Measurements from ENCODE around the gene CHD2.

The CHD2 gene

DNA sequence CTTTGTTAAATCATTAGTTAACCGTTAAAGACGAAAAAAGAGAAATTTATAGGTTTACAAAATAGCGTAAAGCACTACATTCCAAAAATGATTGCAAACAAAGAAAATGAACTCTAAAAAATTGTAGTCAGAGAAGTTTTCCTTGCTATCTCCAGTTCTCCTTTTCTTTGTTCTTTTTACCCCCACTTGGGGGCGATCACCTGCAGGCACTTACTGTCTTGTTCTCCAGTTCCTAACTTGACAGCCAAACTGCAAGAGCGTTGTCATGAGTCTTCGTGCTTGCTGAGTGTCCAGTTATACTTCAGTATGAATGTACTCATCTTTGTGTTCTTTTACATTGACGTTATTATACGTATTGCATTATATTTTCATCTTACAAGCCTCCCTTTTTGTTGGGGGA is 54.5 kb downstream of the CHD2 start:
- in situ Hi-C loops (cut with MboI; ENCODE audit: low sequenced_read_pairs), result no loop called here

DNA sequence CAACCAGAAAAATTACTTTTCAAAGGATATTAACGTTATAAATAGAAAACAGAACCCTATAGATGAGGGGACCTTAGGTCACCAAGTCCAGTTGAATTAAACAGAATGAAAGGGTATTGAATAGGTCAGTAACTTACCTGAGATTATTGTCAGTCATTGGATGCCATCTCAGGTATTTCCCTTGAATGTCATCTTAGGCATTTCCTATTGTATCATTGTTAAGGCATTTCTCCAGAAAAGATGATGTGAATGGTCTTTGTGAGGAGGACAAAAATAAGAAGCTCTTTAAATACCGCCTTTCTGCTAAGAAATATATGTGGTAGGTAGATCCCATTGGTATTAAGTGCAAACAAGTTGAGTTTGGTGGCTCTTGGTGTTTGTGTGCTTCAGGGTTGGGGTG is 55.6 kb downstream of the CHD2 start:
- in situ Hi-C loops (cut with MboI; ENCODE audit: low sequenced_read_pairs), result no loop called here

DNA sequence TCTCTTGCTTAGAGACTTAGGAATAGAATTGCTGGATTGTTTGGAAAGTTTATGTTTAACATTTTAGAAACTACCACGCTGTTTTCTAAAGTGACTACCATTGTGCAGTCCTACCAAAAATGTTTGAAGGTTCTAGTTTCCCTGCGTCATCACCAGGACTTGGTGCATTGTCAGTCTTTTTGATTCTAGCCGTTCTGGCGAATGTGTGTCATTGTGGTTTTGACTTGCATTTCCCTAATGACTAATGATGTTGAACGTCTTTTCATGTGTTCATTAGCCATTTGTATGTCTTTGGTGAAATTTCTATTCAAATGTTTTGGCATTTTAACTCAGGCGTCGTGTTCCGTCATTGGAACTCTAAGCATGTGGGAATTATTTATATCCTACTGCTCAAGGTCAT is 58.0 kb downstream of the CHD2 start:
- in situ Hi-C loops (cut with MboI; ENCODE audit: low sequenced_read_pairs), result no loop called here

DNA sequence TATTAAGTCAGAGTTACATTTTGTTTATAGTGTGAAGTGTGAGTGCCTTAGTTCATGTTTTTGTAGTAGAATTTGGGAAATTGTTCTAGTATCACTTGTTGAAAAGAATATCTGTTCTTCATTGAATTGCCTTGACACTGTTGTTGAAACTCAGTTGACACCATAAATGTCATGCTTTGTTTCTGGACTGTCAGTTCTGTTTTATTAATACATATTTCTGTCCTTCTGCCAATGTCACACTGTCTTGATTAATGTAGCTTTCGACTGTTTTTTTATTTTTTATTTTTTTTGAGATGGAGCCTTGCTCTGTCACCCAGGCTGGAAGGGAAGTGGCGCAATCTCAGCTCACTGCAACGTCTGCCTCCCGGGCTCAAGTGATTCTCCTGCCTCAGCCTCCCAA is 59.1 kb downstream of the CHD2 start:
- in situ Hi-C loops (cut with MboI; ENCODE audit: low sequenced_read_pairs), result no loop called here

DNA sequence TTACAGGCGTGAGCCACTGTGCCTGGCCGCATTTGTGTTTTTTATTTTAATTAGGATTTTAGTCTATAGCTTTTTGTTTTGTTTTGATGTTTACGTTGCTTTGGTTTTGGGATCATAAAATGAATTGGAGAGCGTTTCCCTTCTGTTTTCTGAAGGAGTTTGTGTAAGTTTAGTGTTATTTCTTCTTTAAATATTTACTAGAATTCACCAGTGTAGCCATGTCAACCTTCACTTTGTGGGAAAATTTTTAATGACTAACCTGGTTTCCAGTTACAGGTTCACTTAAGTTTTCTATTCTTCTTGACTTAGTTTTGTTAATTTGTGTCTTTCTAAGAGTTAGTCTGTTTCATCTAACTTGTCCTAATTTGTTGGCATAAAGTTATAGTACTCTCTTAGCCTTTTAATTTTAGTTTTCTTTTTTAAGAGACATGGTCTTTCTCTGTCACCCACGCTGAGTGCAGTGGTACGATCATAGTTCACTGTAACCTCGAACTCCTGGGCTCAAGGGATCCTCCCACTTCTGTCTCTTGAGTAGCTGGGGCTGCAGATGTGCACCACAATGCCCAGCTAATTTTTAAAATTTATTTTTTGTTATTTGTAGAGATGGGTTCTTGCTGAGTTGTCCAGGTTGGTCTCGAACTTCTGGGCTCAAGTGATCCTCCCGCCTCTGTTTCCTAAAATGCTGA is 61.0 kb downstream of the CHD2 start:
- in situ Hi-C loops (cut with MboI; ENCODE audit: low sequenced_read_pairs), result no loop called here

DNA sequence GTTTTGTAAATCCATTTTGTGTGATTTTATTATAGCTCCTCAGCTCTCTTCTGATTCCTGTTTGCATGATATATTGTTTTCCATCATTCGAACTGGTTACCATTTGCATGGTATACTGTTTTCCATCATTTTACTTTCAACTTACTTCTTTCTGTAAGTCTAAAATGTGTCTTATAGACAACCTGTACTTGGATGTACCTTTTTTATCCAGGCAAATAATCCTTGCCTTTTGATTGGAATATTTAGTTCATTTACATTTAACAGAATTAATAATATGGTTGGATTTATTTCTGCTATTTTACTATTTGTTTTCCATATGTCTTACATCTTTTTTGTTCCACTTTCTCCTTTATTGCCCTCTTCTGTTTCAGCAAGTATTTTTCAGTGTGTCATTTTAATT is 62.8 kb downstream of the CHD2 start:
- in situ Hi-C loops (cut with MboI; ENCODE audit: low sequenced_read_pairs), result no loop called here

DNA sequence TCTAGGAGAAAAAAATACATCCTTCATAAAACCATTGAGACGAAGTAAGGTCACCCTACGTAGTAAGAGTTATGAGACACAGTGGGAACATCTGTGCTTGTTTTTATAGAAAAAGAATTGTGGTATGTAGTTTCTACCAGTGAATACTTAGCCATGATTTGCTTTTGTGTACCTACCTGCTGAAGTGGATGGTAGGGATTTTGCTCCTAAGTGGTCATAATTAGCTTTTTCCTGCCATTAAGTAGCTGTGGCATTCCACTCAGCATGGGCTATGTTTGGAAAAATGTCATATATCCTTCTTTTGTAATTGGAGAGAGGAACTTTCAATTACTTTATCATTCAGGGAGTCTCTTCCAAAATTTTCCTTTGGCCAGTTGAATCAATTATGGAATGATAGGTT is 63.7 kb downstream of the CHD2 start:
- in situ Hi-C loops (cut with MboI; ENCODE audit: low sequenced_read_pairs), result no loop called here

DNA sequence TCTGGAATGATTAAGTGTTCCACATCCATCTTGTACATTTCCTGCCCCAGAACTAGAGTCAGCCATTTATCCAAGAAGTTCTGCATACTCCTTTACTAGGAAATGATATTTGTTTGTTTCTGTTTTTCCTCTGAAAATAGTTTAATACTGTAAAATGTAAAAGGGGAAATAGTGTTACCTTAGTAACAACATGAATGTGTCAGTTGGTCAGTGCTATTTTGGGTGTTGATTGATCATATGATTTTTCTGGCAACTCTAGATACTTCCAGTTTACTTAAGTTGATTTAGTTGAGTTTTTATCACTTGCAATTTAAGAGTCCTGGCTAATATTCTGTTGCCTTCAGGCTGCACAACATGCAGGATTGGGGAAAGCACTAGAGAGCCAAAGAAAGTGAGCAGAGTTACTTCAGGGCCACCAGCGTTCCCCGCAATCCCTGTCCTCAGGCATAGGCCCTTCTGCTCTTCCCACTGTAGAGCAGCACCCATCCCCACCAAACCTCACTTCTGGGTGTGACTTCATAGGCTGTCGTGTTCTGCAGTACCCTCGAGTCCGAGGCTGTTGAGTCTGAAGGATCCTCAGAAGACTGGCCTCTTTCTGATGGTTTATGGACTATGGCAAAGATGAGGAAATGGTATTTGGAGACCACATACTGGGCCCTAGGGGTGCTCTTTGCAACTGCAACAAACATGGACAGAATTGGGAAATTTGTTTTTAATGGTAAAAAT is 69.0 kb downstream of the CHD2 start:
- in situ Hi-C loops (cut with MboI; ENCODE audit: low sequenced_read_pairs), result no loop called here

DNA sequence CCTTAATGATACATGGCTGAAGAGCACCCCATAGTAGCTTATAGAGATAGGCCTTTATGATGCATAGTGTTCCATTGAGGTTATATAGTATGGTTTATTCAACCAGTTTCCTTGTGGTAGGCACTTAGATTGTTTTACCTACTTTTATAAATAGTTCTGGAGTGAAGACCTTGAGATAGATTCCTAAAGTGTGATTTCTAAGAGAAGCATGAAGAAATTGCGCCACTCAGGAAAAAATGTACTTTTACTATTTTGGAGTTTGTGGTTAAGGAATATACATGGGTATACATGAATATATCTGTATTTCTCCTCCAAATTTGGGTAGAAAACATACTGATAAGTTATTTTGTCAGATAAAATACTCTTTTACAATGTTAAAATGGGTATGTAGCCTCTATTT is 70.5 kb downstream of the CHD2 start:
- in situ Hi-C loops (cut with MboI; ENCODE audit: low sequenced_read_pairs), result no loop called here

DNA sequence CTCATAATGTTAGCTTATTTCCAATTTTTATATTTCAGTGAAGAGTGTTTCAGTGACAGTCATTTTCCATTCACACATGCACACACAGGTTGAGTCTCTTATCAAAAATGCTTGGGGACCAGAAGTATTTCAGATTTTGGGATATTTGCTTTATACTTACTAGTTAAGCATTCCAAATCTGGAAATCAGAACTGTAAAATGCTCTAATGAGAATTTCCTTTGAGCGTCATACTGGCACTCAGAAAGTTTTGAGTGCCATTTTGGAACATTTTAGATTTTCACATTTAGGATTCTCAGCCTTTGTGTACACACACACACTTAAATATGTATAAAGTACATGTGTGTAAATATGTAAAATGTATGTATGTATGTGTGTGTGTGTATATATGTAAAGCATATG is 71.0 kb downstream of the CHD2 start:
- in situ Hi-C loops (cut with MboI; ENCODE audit: low sequenced_read_pairs), result no loop called here

DNA sequence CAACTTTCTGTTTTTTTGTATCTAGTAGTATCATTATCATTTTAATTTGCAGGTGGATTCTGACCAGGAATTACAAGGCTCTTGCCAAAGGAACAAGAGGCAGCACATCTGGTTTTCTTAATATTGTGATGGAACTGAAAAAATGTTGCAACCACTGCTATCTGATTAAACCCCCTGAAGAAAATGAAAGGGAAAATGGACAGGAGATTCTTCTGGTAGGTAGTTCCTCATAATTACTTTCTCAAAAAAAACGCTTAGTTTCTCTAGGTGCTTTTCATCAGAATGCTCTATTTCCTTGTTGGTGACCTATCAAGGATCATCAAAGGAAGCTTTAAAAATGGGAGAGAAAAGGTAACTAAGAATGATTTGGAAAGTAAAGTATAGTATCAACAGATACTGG is 71.6 kb downstream of the CHD2 start:
- in situ Hi-C loops (cut with MboI; ENCODE audit: low sequenced_read_pairs), result no loop called here

DNA sequence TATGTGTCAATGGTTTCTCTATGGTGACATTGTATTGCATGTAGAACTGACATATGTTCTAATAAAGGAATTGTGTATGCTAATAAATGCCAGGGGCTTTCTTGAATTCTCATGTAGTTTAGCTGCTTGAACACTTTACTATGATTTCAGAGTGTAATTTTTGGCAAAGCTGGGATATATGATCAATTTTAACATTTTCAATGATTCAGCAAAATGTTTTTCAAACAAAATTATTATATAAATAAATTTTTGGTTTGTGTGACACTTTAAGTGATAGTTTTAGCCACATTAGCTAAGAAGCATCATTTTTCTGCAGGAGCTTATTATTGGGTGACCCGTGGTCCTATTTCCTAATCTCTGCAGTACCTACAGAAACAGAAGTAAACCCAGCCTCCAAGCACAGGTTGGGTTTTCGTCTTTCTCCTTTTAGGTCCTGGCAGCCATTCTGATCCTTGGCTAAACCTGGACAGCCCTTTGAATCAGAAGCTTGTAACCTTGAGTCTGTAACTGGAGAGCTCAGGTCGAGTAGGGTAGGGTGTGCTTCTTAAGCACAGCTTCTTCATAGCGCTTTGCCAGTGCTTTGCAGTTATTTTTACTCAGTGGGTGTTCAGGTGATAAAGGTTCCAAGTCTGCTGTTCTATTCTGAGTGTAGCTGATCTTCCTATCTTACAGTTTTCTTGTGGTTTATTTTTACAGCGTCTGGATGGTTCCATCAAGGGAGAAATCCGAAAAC is 74.2 kb downstream of the CHD2 start:
- in situ Hi-C loops (cut with MboI; ENCODE audit: low sequenced_read_pairs), result no loop called here

DNA sequence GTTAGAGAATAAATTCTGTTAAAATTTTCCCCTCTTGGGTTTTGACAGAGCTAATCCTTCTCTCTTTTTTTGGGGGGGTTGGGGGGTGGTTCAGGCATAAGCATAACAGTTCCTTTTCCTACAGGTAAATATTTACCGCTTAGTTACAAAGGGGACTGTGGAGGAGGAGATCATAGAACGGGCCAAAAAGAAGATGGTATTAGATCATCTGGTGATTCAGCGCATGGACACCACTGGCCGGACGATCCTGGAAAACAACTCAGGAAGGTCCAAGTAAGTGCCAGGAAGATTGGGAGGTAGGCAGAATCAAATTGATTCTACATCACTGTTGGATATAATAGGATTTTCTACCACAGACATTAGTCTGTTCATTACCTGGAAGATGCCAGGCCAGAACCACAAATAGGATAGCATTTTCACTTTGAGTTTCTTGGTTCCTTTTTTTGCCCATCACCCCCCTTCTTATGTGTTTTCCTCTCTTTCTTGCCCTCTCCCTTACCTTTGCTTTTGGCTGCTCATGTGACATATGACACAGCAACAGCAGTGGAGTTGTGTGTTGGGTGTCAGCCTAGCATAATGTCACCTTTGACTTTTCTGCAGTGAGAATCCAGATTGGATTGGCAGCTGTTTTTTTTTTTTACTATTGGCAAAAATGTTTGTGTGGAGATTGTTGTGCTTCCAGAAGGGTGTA is 79.0 kb downstream of the CHD2 start:
- in situ Hi-C loops (cut with MboI; ENCODE audit: low sequenced_read_pairs), result no loop called here

DNA sequence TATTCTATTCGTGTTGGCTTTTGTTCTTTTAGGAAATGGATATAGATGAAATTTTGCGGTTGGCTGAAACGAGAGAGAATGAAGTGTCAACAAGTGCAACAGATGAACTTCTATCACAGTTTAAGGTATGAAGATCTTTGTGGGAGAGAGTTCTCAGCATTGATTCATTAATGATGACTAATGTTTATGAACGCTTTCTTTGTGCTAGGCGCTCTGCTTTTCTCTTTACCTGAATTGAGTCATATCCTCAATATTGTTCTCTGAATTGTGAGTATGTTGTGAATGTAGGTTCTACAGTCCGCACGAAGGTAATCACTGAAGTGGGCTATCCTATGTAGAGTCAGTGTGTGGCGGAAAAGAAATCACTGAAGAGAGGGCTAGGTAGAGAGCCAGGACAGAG is 81.2 kb downstream of the CHD2 start:
- in situ Hi-C loops (cut with MboI; ENCODE audit: low sequenced_read_pairs), result no loop called here

DNA sequence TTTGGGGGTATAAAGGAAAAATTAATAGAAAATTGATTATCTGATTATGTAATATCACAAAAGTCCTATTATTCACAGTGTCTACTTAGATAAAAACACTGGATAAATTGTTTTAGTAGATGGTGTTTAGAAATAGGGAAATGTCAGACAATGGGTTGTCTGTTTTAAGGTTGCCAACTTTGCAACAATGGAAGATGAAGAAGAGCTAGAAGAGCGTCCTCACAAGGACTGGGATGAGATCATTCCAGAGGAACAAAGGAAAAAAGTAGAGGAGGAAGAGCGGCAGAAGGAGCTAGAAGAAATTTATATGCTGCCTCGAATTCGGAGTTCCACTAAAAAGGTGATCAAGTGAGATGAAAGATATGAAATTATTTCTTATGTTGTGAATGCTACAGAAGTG is 84.0 kb downstream of the CHD2 start:
- in situ Hi-C loops (cut with MboI; ENCODE audit: low sequenced_read_pairs), result no loop called here

DNA sequence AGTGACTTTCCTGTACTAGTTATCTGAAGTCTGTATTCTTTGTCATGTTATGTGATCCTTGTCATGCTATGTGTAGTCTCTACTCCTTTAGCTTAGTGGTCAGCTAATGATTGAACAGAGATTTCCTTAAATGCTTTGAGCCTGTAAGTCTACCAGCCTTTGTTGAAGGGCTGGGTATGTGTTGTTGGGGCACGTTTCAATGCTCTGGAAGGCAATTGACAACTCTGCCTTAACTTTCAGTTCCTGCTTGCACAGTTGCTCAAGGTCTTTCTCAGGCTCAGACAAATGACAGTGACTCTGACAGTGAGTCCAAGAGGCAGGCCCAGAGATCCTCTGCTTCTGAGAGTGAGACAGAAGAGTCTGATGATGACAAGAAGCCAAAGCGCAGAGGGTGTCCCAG is 89.3 kb downstream of the CHD2 start:
- in situ Hi-C loops (cut with MboI; ENCODE audit: low sequenced_read_pairs), result no loop called here

DNA sequence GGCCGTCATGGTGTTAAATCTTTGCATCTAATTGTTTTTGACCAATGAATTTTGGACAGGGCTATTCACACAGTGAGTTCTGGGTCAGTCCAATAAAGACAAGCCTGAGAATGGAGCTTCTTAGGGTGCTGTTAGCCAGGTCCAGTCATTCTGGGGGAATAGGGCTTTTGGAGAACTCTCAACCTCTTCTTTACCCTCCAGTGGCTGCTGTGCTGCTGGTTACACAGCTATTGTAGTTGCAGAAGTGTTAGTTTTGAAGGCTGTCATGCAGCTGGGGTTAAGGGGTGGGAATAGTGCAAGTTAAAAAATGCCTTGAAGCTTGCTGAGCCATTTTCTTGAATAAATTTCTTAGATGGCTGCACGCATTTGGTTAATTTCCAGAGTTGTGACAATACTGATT is 89.9 kb downstream of the CHD2 start:
- in situ Hi-C loops (cut with MboI; ENCODE audit: low sequenced_read_pairs), result no loop called here

DNA sequence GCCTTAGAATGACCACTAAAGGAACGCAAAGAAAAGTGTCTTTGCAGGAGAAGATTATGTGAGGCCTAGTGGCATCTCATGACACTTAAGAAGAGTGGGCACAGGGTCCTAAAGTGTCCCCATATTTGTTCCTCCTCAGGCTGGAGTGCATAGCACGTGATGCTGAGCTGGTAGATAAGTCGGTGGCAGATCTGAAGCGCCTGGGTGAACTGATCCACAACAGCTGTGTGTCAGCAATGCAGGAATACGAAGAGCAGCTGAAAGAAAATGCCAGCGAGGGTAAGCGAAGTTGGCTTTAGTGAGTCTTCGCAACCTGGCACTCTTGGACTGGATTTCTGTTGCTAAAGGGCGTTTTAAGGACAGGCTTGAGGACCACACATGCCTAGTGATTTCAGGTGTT is 92.6 kb downstream of the CHD2 start:
- in situ Hi-C loops (cut with MboI; ENCODE audit: low sequenced_read_pairs), result no loop called here

DNA sequence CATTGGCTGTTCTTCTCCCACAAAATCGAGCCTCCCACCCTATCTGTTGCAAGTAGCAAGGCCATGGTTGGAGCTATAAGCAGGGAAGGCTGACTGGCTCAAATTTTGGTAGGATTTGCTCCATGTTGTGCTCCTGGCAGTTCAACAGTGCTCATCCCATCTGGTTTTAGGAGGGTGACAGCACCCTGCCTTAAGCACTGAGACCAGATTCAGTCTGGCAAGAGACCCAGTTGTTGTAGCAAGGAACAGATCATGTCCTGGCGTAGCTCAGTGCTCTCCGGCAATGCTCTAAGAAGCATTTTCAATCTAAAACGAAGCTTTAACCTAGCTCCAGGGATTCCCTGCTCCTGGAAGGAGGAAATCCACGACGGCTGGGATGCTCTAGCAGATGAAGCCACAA is 97.7 kb downstream of the CHD2 start:
- in situ Hi-C loops (cut with MboI; ENCODE audit: low sequenced_read_pairs), result no loop called here

DNA sequence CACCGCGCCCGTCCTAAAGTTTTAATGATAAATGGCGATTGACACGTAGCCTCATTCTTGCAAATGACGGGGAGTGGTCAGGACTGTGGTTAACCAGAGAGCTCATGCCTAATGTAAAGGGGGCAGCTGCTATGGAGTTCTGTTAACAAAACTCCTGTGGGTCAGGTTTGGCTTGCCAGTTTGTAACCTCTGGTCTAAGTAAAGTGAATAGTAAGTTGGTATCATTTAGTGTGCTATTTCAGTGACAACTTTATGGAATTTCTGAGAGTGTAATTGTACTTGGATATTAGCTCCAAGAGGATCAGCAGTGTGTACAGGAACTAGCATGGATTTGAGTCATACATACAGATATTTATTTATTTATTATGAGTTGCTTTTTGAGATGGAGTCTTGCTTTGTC is 101.0 kb downstream of the CHD2 start:
- in situ Hi-C loops (cut with MboI; ENCODE audit: low sequenced_read_pairs), result no loop called here

DNA sequence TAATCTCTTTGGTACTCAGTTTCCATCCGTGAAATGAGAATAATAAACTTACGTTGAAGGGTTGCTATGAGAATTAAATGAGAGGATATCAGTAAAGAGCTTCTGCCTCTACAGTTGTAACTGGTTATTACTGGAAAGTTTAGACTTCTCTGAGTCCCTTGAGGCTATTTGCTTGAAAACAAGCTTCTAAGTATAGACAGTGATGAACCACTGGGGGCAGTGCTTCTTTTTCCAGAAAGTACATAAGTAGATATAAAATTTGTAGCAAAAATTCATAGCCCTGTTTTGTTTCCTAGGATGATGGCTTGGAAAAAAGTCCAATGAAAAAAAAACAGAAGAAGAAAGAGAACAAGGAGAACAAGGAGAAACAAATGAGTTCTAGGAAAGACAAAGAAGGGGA is 101.8 kb downstream of the CHD2 start:
- in situ Hi-C loops (cut with MboI; ENCODE audit: low sequenced_read_pairs), result no loop called here

DNA sequence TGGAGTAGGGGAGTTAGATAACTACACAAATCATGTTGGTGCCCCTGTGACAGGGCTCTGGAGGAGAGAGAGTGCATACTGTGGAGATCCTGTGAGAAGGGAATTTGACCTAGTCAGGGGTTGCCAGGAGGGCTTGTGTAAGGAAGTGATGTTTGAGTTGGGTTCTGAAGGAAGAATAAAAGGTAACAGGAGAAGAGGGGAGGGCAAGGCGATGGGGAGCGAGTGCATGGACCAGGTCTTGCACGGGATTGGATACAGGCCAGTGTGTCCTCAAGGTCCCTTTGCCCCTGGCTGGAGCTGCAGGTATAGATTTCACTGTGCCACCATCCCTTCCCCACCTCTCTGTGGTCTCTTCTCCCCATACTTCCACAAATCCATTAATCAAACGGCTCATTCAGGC is 105.0 kb downstream of the CHD2 start:
- in situ Hi-C loops (cut with MboI; ENCODE audit: low sequenced_read_pairs), result no loop called here
